Colonic mucosa (tissue), 4 donors: Measurements from ENCODE around the gene RSL24D1. TPM values are rescaled to one million over a fixed set of nuclear protein-coding genes. Genes with fewer than 3 reads are reported as not detected.

ENCODE experiments used
- DNase-seq: peaks from one replicate; pipeline ENCODE4 v3.0.0-alpha.2; 2020
- H3K27ac ChIP-seq: fragments of 200-600 bp; one replicate; pipeline ENCODE4 v1.8.0; 2021
- H3K27me3 ChIP-seq: fragments of 200-600 bp; one replicate; pipeline ENCODE4 v1.8.0; 2021
- H3K36me3 ChIP-seq: fragments of 200-600 bp; one replicate; pipeline ENCODE4 v1.8.0; 2021
- H3K4me1 ChIP-seq: fragments of 200-600 bp; one replicate; pipeline ENCODE4 v1.8.0; 2021; ENCODE audit warnings: mild to moderate bottlenecking
- H3K4me3 ChIP-seq: fragments of 200-600 bp; one replicate; pipeline ENCODE4 v1.8.0; 2021
- H3K9ac ChIP-seq, 2 donors: one replicate each; pipeline ENCODE4 v1.7.0; 2013; ENCODE audit warnings: control low read depth in 2 of 2, low read depth in 2 of 2, low read length in 2 of 2
- H3K9me3 ChIP-seq: fragments of 200-600 bp; one replicate; pipeline ENCODE4 v1.8.0; 2021
- intact Hi-C: fragments of 100-400 bp; cut with DNase I; formaldehyde crosslinking; loops from one replicate; pipeline ENCODE4 v1.14.1; 2022
- total RNA-seq, 2 donors: library from RNA; stranded (reverse); fragmentation: NEBNext Ultra II Directional in 1 of 2; extraction: Animal tissue kit (Norgen Biotek cat#: 25700) in 1 of 2; gene quantifications; one replicate each; pipeline ENCODE4 v1.2.1, GENCODE V29; 2021
- TF ChIP-seq, protein P1 (sequence below): fragments of 200-600 bp; IDR thresholded peaks from one replicate; pipeline ENCODE4 v1.8.0; 2022; ENCODE audit warnings: antibody characterized with exemption, mild to moderate bottlenecking
- donor health status: healthy.
- donor health status: DM: no; HTN: no; CAD: no.
- donor health status: DM: no; HTN: no; CAD: no.

The RSL24D1 gene
- total RNA-seq: 10 to 100 TPM; 42.3 to 52.4 TPM

DNA sequence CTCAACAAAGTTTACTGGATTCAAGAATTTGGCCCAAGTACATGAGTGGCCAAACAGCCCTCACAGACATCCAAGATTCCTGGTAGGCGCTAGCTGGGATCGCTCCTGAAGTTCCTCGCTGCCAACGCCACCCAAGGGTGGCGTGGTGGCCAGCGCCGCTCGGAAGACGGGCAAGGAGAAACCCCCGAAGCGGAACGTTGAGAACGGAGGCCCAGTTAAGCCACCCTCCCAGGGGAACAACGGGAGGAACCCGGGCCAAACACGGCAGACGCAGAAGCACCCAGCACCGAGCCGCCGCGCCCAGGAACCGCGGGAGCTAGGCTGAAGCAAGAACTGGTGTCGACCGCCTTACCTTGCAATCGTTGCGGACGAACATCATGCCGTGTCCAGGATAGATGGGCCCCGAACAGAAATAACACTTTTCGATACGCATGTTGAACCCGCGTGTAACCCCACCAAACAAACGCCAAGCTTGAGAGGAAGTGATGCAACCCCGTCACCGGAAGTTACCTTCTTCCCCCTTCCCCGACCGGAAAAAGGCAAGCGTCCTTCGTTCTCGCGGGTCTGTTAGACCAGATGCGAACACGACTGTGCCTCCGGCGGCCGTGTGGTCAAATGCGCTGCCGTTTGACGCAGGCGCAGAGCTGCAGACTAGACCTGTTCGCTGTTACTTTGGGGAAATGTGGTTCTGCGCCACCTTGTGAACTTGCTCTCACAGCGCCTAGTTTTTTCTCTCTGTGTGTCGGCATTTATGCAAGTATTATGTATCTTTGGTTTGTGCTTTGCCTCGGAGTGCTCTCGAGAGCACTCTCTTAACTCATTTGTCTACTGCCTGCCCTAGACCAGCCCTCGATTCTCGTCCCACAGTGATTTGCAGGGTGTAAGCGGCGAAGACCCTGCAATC is at the start of gene RSL24D1:
Gene RSL24D1, minus strand, starts transcription at position 484 of the 904 bp plus-strand sequence. Its CDS starts 51 bp downstream, at position 433.
- Histone ChIP-seq H3K9me3 (no peaks in the 10 kb centered on the region), H3K4me1 (peaks cover 6% of the 10 kb centered on the region), H3K4me3 (peak within 1 kb of the TSS; percentile 72), H3K27me3 (no peaks in the 10 kb centered on the region), H3K27ac (peak within 1 kb of the TSS; percentile 85), H3K9ac (peak within 1 kb of the TSS; percentile 82 to 87), H3K36me3 (no peaks in the 10 kb centered on the region)
- intact Hi-C loops: no loop called here
- TF ChIP-seq, protein P1, sequence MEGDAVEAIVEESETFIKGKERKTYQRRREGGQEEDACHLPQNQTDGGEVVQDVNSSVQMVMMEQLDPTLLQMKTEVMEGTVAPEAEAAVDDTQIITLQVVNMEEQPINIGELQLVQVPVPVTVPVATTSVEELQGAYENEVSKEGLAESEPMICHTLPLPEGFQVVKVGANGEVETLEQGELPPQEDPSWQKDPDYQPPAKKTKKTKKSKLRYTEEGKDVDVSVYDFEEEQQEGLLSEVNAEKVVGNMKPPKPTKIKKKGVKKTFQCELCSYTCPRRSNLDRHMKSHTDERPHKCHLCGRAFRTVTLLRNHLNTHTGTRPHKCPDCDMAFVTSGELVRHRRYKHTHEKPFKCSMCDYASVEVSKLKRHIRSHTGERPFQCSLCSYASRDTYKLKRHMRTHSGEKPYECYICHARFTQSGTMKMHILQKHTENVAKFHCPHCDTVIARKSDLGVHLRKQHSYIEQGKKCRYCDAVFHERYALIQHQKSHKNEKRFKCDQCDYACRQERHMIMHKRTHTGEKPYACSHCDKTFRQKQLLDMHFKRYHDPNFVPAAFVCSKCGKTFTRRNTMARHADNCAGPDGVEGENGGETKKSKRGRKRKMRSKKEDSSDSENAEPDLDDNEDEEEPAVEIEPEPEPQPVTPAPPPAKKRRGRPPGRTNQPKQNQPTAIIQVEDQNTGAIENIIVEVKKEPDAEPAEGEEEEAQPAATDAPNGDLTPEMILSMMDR: no peak
- DNase-seq: peak; percentile 96

DNA sequence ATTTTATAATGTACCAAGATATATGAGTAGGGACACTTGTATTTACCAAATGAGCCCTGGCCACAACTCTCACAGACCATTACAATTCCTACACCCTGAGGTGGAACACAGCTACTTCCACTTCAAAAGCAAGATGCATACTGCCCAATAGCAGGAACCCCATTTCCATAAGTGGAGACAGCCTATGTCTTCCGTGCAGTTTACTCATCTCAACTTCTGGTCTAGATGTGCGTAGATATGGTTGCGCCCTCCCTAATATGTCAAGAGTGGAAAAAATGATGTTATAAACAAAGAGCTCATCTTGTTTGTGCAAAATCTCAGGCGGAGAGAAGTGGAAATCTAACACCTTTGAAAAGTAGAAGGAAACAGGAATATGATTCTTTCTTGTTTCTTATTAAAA is 48.3 kb upstream of the RSL24D1 start:
- Histone ChIP-seq H3K36me3 (no peaks in the 10 kb centered on the region), H3K27ac (no peak overlapping the region), H3K4me3 (no peak overlapping the region), H3K9ac (no peak overlapping the region), H3K9me3 (no peaks in the 10 kb centered on the region), H3K4me1 (peaks cover 11% of the 10 kb centered on the region), H3K27me3 (no peaks in the 10 kb centered on the region)
- DNase-seq: no peak
- intact Hi-C loops: no loop called here
- TF ChIP-seq, protein P1: no peak

DNA sequence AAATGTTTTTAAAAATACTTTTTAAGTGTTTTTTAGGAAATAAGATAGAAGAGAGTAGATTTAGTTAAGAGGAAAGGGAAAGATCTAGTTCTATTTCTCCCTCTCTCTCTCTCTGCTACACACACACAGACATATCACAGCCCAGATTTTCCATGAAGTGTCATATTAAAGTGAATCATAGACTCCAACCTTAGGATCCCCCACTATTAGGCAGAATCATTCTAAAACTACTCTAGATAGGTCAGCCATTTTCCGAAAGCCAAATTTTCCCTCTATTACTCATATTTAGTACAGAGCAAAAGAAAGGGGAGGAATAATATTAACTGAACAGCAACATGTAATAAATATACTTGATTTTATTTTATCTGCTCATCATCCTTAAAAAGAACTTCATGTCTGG is 45.1 kb upstream of the RSL24D1 start:
- no peak overlapping the region for H3K4me3 ChIP-seq
- H3K36me3 ChIP-seq: no peaks in the 10 kb centered on the region
- H3K9me3 ChIP-seq: no peaks in the 10 kb centered on the region
- no peak overlapping the region for H3K27ac ChIP-seq
- TF ChIP-seq, protein P1: no peak
- H3K27me3 ChIP-seq: no peaks in the 10 kb centered on the region
- intact Hi-C loops: no loop called here
- DNase-seq: no peak
- H3K4me1 ChIP-seq: peaks cover 6% of the 10 kb centered on the region
- H3K9ac ChIP-seq: no peak overlapping the region

DNA sequence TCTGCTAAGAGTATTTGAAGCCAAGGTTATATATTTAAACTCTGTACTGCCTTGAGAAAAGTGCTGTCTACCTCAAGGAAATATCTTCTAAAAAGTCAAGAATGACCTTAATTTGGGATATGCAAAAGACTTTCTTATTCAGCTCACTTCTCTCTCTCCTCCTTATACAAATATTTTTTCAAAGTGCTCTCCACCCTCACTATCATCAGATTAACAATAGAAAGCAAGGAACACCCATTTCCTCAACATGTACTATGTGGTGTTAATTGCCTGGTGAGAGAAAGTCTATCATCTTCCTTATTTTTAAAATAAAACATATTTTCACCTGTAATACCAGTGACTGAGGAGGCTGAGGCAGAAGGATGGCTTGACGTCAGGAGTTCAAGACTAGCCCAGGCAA is 44.4 kb upstream of the RSL24D1 start:
- no peaks in the 10 kb centered on the region for H3K27me3 ChIP-seq
- DNase-seq: no peak
- no peak overlapping the region for H3K9ac ChIP-seq
- no peaks in the 10 kb centered on the region for H3K9me3 ChIP-seq
- H3K4me1 ChIP-seq: peaks cover 6% of the 10 kb centered on the region
- TF ChIP-seq, protein P1: no peak
- H3K4me3 ChIP-seq: no peak overlapping the region
- H3K27ac ChIP-seq: no peak overlapping the region
- no peaks in the 10 kb centered on the region for H3K36me3 ChIP-seq
- intact Hi-C loops: no loop called here

DNA sequence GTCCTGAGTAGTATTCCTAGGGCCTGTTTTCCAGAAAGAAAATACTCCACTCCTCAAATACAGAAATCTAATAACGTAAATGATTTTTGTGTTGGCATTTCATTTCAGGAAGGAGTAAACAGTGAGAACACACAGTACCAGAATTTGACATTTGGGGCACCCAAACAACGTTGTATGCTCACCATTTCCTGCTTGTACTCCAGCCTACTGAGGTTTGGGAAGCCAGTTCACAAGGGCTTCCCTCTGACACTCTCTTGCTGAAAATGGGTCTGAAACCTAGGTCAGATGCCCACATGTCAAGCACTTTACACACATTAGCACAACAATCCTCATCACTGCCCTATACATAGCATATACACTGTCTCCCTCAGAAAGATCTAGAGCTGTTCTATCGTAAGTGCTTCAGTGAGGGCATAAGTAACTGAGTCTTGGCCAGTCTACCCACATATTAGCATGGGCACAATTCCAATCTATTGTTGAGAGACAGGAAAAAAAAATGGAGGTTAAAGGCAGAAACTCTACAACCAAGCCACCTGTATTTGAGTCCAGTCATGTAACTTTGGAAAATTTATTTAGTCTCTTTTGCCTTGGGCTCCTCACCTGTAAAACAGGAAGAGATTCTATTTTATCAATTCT is 43.5 kb upstream of the RSL24D1 start:
- TF ChIP-seq, protein P1: no peak
- peaks cover 6% of the 10 kb centered on the region for H3K4me1 ChIP-seq
- H3K36me3 ChIP-seq: no peaks in the 10 kb centered on the region
- no peaks in the 10 kb centered on the region for H3K27me3 ChIP-seq
- intact Hi-C loops: no loop called here
- no peak overlapping the region for H3K9ac ChIP-seq
- H3K4me3 ChIP-seq: no peak overlapping the region
- DNase-seq: no peak
- H3K27ac ChIP-seq: no peak overlapping the region
- H3K9me3 ChIP-seq: no peaks in the 10 kb centered on the region
